HG03025 (cell line): ENCODE measurements around the gene KCNJ18.
"Not testable (repeated sequence)": the region's sequence is repeated elsewhere in the genome, so short reads cannot be mapped to it uniquely, and the experiment has no call there.

Source experiments
- ATAC-seq: cut with Tn5 transposase; IDR thresholded peaks from one replicate; pipeline ENCODE4 v1.9.1; 2021; ENCODE audit warnings: mild to moderate bottlenecking, moderate library complexity; ENCODE audit not compliant: unreplicated experiment, low FRiP score

The KCNJ18 gene

GRCh38 chr17:21749696-21750531 lies 57.6 kb downstream of the KCNJ18 start:
- ATAC-seq: not testable (repeated sequence)

- ATAC-seq: not testable (repeated sequence)
Observed at GRCh38 chr17:21751111-21751510, 58.8 kb downstream of the KCNJ18 start.
